Stomach (tissue), 9 donors: ENCODE results near the gene GSC. TPM values are rescaled to one million over a fixed set of nuclear protein-coding genes. Genes with fewer than 3 reads are reported as not detected.

Source experiments
- DNase-seq, 2 donors: peaks; one replicate each; pipeline versions ENCODE4 v3.0.0 to v3.0.0-alpha.2; 2013 to 2019
- H3K27ac ChIP-seq, 5 donors: fragments of 200-600 bp in 4 of 5; sonication (generic) in 4 of 5; one replicate each; pipeline ENCODE4 v1.5.1; 2013 to 2019; ENCODE audit warnings: mild to moderate bottlenecking in 1 of 5, moderate library complexity in 1 of 5
- H3K27me3 ChIP-seq, 3 donors: fragments of 200-600 bp; sonication (generic); one replicate each; pipeline ENCODE4 v1.5.1; 2017 to 2019; ENCODE audit warnings: mixed run types in 1 of 3
- H3K36me3 ChIP-seq, 4 donors: fragments of 200-600 bp; sonication (generic); 1 replicate in 3 of 4; 2 replicates in 1 of 4; pipeline ENCODE4 v1.5.1; 2016 to 2019
- H3K4me1 ChIP-seq, 4 donors: fragments of 200-600 bp; sonication (generic); one replicate each; pipeline ENCODE4 v1.5.1; 2016 to 2019
- H3K4me3 ChIP-seq, 4 donors: fragments of 200-600 bp; sonication (generic) in 3 of 4; one replicate each; pipeline ENCODE4 v1.5.1; 2016 to 2019; ENCODE audit warnings: mild to moderate bottlenecking in 1 of 4
- H3K9me3 ChIP-seq, 4 donors: fragments of 200-600 bp; sonication (generic); one replicate each; pipeline ENCODE4 v1.5.1; 2016 to 2019
- CTCF ChIP-seq, 7 experiments: fragments of 450-650 bp in 4 of 7; fragments of 200-600 bp in 3 of 7; sonication (generic) in 3 of 7; IDR thresholded peaks; one replicate each; pipeline ENCODE4 v1.5.1; 2016 to 2019; ENCODE audit warnings: antibody characterized with exemption in 7 of 7, control low read depth in 2 of 7, mild to moderate bottlenecking in 1 of 7
- EP300 ChIP-seq: sonication (generic); formaldehyde crosslinking; IDR thresholded peaks from one replicate; pipeline ENCODE4 v1.6.1; 2017; ENCODE audit warnings: antibody characterized with exemption
- POLR2A ChIP-seq, 4 donors: fragments of 450-650 bp; IDR thresholded peaks; one replicate each; pipeline ENCODE4 v1.6.1; 2016; ENCODE audit warnings: antibody characterized with exemption in 4 of 4, control low read depth in 2 of 4, mild to moderate bottlenecking in 1 of 4, moderate library complexity in 1 of 4
- POLR2AphosphoS5 ChIP-seq, 3 donors: sonication (generic); formaldehyde crosslinking; IDR thresholded peaks; one replicate each; pipeline ENCODE4 v1.6.1; 2016; ENCODE audit warnings: antibody characterized with exemption in 3 of 3
- WGBS, 5 donors: extraction: QIAGEN DNeasy Blood & Tissue Kit in 3 of 5; methylation state at CpG; one replicate each; pipeline versions ENCODE4 v1.1.5 to v1.1.7; 2013 to 2018; 5-methylcytosine and 5-hydroxymethylcytosine counted together
- intact Hi-C: fragments of 100-400 bp; cut with DNase I; formaldehyde crosslinking; loops from one replicate; pipeline ENCODE4 v1.15.1; 2023; ENCODE audit warnings: low total_unique reads
- polyA plus RNA-seq, 3 donors: library from polyadenylated mRNA; stranded (reverse); fragments of 200-250 nt; gene quantifications; one replicate each; pipeline ENCODE4 v1.2.3, GENCODE V29; 2013
- total RNA-seq, 5 donors: library from RNA; depleted of rRNA; stranded (reverse); fragments of >200 nt; gene quantifications; one replicate each; pipeline versions ENCODE4 v1.1.0 to v1.2.3, GENCODE V29; 2014 to 2016
- donor health status: healthy with polysubstance abuse.
- donor health status: Bipolar disorder and iron deficiency.
- donor health status: healthy.

GSC gene
- total and polyA plus RNA-seq, 8 donors = 0.25 TPM; not detected in 7

- Histone ChIP-seq H3K9me3 (no peaks in the 10 kb centered on the region), H3K4me3 (no peak overlapping the region), H3K4me1 (no peaks in the 10 kb centered on the region), H3K27ac (no peak overlapping the region), H3K36me3 (no peaks in the 10 kb centered on the region), H3K27me3 (peaks cover 0 to 31% (median 0%) of the 10 kb centered on the region in 3 donors)
- TF ChIP-seq CTCF (IDR thresholded peaks at IDR 0.05) = no peak
- TF ChIP-seq EP300 = no peak
- no peak for TF ChIP-seq POLR2AphosphoS5 (IDR thresholded peaks at IDR 0.05)
- no peak for TF ChIP-seq POLR2A (IDR thresholded peaks at IDR 0.05)
- WGBS, 5 donors = 88 to 94% (median 91%) methylated on average over 7 of the region's 7 CpGs
- intact Hi-C loops = no loop called here
- no peak for DNase-seq
Measured at GRCh38 chr14:94793901-94794300, 24.0 kb upstream of the GSC start.

DNA sequence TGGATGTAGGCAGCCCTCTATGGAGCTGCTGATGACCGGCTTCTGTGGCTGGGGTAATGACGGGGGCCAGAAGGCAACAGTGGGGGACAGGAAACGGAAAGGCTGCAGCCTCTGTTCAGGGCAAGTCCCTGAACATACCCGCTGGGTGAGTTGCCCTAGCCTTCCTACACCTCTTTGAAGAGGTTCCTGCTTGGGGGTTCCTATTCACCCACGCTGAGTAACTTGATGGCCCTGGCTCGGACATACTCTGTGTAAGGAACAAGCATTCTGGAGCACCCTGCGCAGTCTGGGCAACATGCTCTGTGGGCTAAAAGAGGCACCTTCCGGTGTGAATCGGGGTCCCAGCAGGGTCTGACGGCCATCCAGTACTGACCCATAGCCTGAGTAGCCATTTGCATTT, 17.7 kb upstream of the GSC start:
- Histone ChIP-seq H3K27me3 (peaks cover 0 to 36% (median 2%) of the 10 kb centered on the region in 3 donors), H3K4me1 (no peaks in the 10 kb centered on the region), H3K9me3 (no peaks in the 10 kb centered on the region), H3K36me3 (no peaks in the 10 kb centered on the region), H3K4me3 (no peak overlapping the region), H3K27ac (no peak overlapping the region)
- DNase-seq = no peak
- TF ChIP-seq POLR2AphosphoS5 (IDR thresholded peaks at IDR 0.05) (no peak), EP300 (no peak), POLR2A (IDR thresholded peaks at IDR 0.05) (no peak), CTCF (IDR thresholded peaks at IDR 0.05) (no peak)
- WGBS, 5 donors = 70 to 86% (median 79%) methylated on average over 10 of the region's 10 CpGs
- intact Hi-C loops = no loop called here

DNA sequence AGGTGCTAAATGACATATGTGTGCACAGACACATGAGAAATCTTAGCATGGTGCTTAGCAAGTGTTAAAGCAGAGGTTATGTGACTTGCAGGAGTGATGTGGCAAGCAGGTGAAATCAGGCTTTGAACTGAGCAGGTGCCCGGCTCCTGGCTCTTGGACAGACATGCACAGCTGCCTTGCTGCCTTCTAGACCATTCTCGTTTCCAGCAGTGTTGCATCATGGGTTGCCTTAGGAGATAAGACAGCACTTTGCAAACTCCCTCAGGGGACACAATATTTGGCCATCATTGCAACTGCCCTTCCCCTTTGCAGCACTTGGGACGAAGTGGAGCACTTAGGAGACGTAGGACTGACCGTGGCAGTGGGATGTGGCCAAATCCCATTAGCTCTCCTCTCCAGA, 17.2 kb upstream of the GSC start:
- DNase-seq = no peak
- no peak for TF ChIP-seq CTCF (IDR thresholded peaks at IDR 0.05)
- no peak for TF ChIP-seq EP300
- TF ChIP-seq POLR2AphosphoS5 (IDR thresholded peaks at IDR 0.05) = no peak
- TF ChIP-seq POLR2A (IDR thresholded peaks at IDR 0.05) = no peak
- Histone ChIP-seq H3K4me1 (no peaks in the 10 kb centered on the region), H3K27ac (no peak overlapping the region), H3K27me3 (peaks cover 0 to 31% (median 2%) of the 10 kb centered on the region in 3 donors), H3K4me3 (no peak overlapping the region), H3K36me3 (no peaks in the 10 kb centered on the region), H3K9me3 (no peaks in the 10 kb centered on the region)
- WGBS, 5 donors = 41 to 68% (median 48%) methylated on average over 4 to 5 of the region's 5 CpGs
- intact Hi-C loops = no loop called here

- DNase-seq = peak in 1 of 2 donors; percentile 10
- H3K27ac ChIP-seq = no peak overlapping the region
- H3K9me3 ChIP-seq = no peaks in the 10 kb centered on the region
- H3K4me3 ChIP-seq = no peak overlapping the region
- H3K27me3 ChIP-seq = peaks cover 0 to 73% (median 26%) of the 10 kb centered on the region in 3 donors
- 57 to 69% (median 64%) methylated on average over 8 of the region's 8 CpGs for WGBS, 5 donors
- no peaks in the 10 kb centered on the region for H3K36me3 ChIP-seq
- intact Hi-C loops = no loop called here
- peaks cover 0 to 6% (median 2%) of the 10 kb centered on the region in 4 donors for H3K4me1 ChIP-seq
- TF ChIP-seq POLR2A (IDR thresholded peaks at IDR 0.05) (no peak), EP300 (no peak), CTCF (IDR thresholded peaks at IDR 0.05) (no peak), POLR2AphosphoS5 (IDR thresholded peaks at IDR 0.05) (no peak)
Measured at GRCh38 chr14:94780536-94781399, 10.9 kb upstream of the GSC start.
